HCT116 (cell line): Measurements from ENCODE around the gene C19orf85.
A peak's percentile ranks its signal among the peaks of the same experiment; 100 is the strongest.

ENCODE experiments used
- CEBPB ChIP-seq: IDR thresholded peaks from 2 replicates; pipeline ENCODE4 v1.6.1; 2012; ENCODE audit warnings: low read depth
- CTCF ChIP-seq, 3 experiments: fragments of 200-600 bp in 1 of 3; sonication (generic) in 1 of 3; IDR thresholded peaks in 2 of 3; conservative IDR thresholded peaks in 1 of 3; 2 replicates each; pipeline ENCODE4 v1.5.1; 2012 to 2017; ENCODE audit warnings: low read depth in 2 of 3, low read length in 2 of 3, antibody characterized with exemption in 1 of 3, borderline replicate concordance in 1 of 3, control low read depth in 1 of 3, mild to moderate bottlenecking in 1 of 3, mixed read lengths in 1 of 3, mixed run types in 1 of 3, moderate library complexity in 1 of 3; ENCODE audit not compliant: insufficient read depth in 1 of 3
- ELF1 ChIP-seq: IDR thresholded peaks from 2 replicates; pipeline ENCODE4 v1.6.1; 2012; ENCODE audit warnings: low read depth, borderline replicate concordance
- EZH2 ChIP-seq: fragments of 200-600 bp; sonication (generic); IDR thresholded peaks from 2 replicates; pipeline ENCODE4 v1.6.1; 2017; ENCODE audit warnings: antibody characterized with exemption, mixed run types
- EZH2phosphoT487 ChIP-seq: fragments of 200-600 bp; IDR thresholded peaks from 2 replicates; pipeline ENCODE4 v1.6.1; 2018; ENCODE audit warnings: antibody characterized with exemption, borderline replicate concordance
- FOSL1 ChIP-seq: IDR thresholded peaks from 2 replicates; pipeline ENCODE4 v1.6.1; 2012; ENCODE audit warnings: low read depth
- MAX ChIP-seq: IDR thresholded peaks from 2 replicates; pipeline ENCODE4 v1.6.1; 2012
- POLR2A ChIP-seq: IDR thresholded peaks from 2 replicates; pipeline ENCODE4 v1.7.0; 2011; ENCODE audit warnings: borderline replicate concordance; ENCODE audit not compliant: insufficient read depth, insufficient read length; ENCODE audit errors: extremely low read depth
- RAD21 ChIP-seq: IDR thresholded peaks from 2 replicates; pipeline ENCODE4 v1.6.1; 2012; ENCODE audit warnings: low read depth, mild to moderate bottlenecking
- REST ChIP-seq: IDR thresholded peaks from 2 replicates; pipeline ENCODE4 v1.6.1; 2012; ENCODE audit warnings: low read depth
- SIN3A ChIP-seq: IDR thresholded peaks from 2 replicates; pipeline ENCODE4 v1.6.1; 2012; ENCODE audit warnings: low read depth
- SP1 ChIP-seq: IDR thresholded peaks from 2 replicates; pipeline ENCODE4 v1.6.1; 2012; ENCODE audit warnings: low read depth
- ZBTB33 ChIP-seq: IDR thresholded peaks from 2 replicates; pipeline ENCODE4 v1.6.1; 2011; ENCODE audit warnings: mild to moderate bottlenecking, low read length, moderate library complexity; ENCODE audit not compliant: insufficient replicate concordance; ENCODE audit errors: extremely low read depth
- ZFX ChIP-seq: fragments of 450-650 bp; IDR thresholded peaks from 2 replicates; pipeline ENCODE4 v1.6.1; 2017

- TF ChIP-seq REST (no peak), CTCF (IDR thresholded peaks at IDR 0.05 in 2 of 3, conservative IDR thresholded peaks at IDR 0.05 in 1 of 3; ENCODE audit: borderline replicate concordance in 1 of 3, insufficient read depth in 1 of 3, low read depth in 2 of 3, low read length in 2 of 3) (peak; percentile 80 to 92 (median 89)), EZH2 (no peak), ZFX (peak; percentile 49; the same call in 1 of the 2 replicates), EZH2phosphoT487 (no peak), POLR2A (no peak), SP1 (peak; percentile 71), MAX (peak; percentile 100), CEBPB (no peak), FOSL1 (no peak), ZBTB33 (no peak), ELF1 (no peak), RAD21 (peak; percentile 94), SIN3A (no peak)
These were observed 39.1 kb upstream of the C19orf85 start for GRCh38 chr19:55503502-55504251.
